MCF 10A (cell line): ENCODE results near the gene HOOK2. TPM values are rescaled to one million over a fixed set of nuclear protein-coding genes. Genes with fewer than 3 reads are reported as not detected.
A peak's percentile ranks its signal among the peaks of the same experiment; 100 is the strongest.

Source experiments
- BruUV-seq: library from RNA; stranded (reverse); fragments of 400-500 nt; replicated peaks from 2 replicates; lab custom pipeline; 2021; lab: Mats Ljungman, UMichigan
- CTCF ChIA-PET: fragments of 300-600 bp; sonication (Branson Sonifier 250); formaldehyde crosslinking; extraction: SDS; loops from one replicate; lab custom pipeline; 2021; ENCODE audit warnings: antibody characterized with exemption, inconsistent platforms; lab: Yijun Ruan, JAX
- POLR2A ChIA-PET: fragments of 300-600, 350-650 bp; sonication (Branson Sonifier 250); formaldehyde crosslinking; extraction: SDS; loops from one replicate; lab custom pipeline; 2020; ENCODE audit warnings: antibody characterized with exemption, inconsistent platforms; lab: Yijun Ruan, JAX
- DNase-seq: peaks from one replicate; pipeline ENCODE4 v3.0.0-alpha.2; 2018; ENCODE audit not compliant: unreplicated experiment
- H3K27ac Mint-ChIP-seq: one replicate; pipeline ENCODE4 v1.8.0; 2022; ENCODE audit warnings: mild to moderate bottlenecking, low read depth, mixed read lengths; ENCODE audit not compliant: unreplicated experiment
- H3K27me3 Mint-ChIP-seq: one replicate; pipeline ENCODE4 v1.8.0; 2022; ENCODE audit warnings: mixed read lengths; ENCODE audit not compliant: insufficient read depth, unreplicated experiment
- H3K36me3 Mint-ChIP-seq: one replicate; pipeline ENCODE4 v1.8.0; 2022; ENCODE audit warnings: mild to moderate bottlenecking, moderate library complexity, mixed read lengths; ENCODE audit not compliant: insufficient read depth, unreplicated experiment
- H3K4me1 Mint-ChIP-seq: one replicate; pipeline ENCODE4 v1.8.0; 2022; ENCODE audit warnings: mixed read lengths; ENCODE audit not compliant: insufficient read depth, unreplicated experiment
- H3K4me3 Mint-ChIP-seq: one replicate; pipeline ENCODE4 v1.8.0; 2022; ENCODE audit warnings: mild to moderate bottlenecking, moderate library complexity, mixed read lengths; ENCODE audit not compliant: unreplicated experiment
- H3K9me3 Mint-ChIP-seq: one replicate; pipeline ENCODE4 v1.8.0; 2022; ENCODE audit warnings: mixed read lengths; ENCODE audit not compliant: unreplicated experiment
- intact Hi-C: fragments of 100-400 bp; cut with micrococcal nuclease; formaldehyde crosslinking; loops from 2 replicates; pipeline ENCODE4 v1.14.1; 2022
- total RNA-seq: library from RNA; stranded (reverse); gene quantifications from 2 replicates; pipeline ENCODE4 v1.2.3, GENCODE V29; 2022
- TF ChIP-seq, protein P1 (sequence below): fragments of 200-600 bp; IDR thresholded peaks from one replicate; pipeline ENCODE4 v1.8.0; 2022; ENCODE audit warnings: antibody characterized with exemption, mild to moderate bottlenecking; ENCODE audit not compliant: unreplicated experiment

The HOOK2 gene
- total RNA-seq, 1 experiment from 2014 or later = 31.6 TPM

DNA sequence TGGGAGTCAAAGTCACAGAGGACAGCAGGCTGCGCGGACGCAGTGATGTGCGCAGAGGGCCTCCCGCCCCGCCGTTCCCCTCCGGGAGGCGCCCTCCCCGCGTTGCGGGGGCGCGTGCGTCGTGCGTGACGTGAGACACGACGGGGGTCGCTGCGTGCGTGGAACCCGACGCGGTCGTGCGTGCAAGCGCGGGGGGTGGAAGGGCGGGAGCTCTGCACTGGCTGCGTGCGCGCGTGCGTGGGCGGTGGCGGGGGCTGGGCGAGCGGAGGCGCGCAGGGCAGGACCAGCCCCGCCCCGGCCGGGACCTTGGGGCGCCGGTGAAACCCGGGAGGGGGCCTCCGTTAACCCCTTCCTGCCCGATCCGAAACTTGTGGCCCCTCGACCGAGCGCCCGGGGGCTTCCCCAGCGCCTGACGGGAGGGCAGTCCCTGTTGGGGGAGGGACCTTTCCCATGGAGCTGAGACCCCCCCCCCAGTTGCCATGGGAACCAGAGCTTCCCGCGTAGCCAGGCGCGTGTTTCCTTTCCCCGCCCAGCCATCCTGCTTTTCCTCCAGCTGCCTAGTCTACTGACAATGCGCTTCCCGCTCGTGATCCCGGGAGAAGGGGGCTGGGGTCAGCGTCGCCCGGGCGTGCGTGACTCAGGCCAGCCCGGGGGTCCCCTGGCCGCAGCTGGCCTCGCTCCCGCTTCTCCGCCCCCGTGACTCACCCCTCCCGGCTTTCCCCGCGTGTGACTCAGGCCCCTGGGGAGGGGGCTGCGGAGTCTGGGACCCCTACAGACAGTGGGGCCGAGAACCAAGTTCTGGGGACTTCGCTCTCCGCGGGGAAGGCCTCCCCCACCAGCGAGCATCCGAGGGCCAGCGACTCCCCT is 7.3 kb upstream of the HOOK2 start:
- Mint-ChIP-seq H3K27ac (no peak overlapping the region), H3K4me3 (peak overlapping the region; percentile 68), H3K36me3 (no peaks in the 10 kb centered on the region), H3K9me3 (no peaks in the 10 kb centered on the region), H3K4me1 (peaks cover 5% of the 10 kb centered on the region), H3K27me3 (no peaks in the 10 kb centered on the region)
- BruUV-seq = no TSS peak
- peak; percentile 72 for DNase-seq
- intact Hi-C loops = no loop called here
- TF ChIP-seq, protein P1, sequence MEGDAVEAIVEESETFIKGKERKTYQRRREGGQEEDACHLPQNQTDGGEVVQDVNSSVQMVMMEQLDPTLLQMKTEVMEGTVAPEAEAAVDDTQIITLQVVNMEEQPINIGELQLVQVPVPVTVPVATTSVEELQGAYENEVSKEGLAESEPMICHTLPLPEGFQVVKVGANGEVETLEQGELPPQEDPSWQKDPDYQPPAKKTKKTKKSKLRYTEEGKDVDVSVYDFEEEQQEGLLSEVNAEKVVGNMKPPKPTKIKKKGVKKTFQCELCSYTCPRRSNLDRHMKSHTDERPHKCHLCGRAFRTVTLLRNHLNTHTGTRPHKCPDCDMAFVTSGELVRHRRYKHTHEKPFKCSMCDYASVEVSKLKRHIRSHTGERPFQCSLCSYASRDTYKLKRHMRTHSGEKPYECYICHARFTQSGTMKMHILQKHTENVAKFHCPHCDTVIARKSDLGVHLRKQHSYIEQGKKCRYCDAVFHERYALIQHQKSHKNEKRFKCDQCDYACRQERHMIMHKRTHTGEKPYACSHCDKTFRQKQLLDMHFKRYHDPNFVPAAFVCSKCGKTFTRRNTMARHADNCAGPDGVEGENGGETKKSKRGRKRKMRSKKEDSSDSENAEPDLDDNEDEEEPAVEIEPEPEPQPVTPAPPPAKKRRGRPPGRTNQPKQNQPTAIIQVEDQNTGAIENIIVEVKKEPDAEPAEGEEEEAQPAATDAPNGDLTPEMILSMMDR = no peak
- ChIA-PET CTCF (interaction anchor here (0.6 to 2.0 kb wide), 6 partner anchors 10 to 104 kb away, joined by 3 to 8 read pairs (median 4); no protein-coding TSS in a partner anchor), POLR2A (interaction anchor here (0.5 to 2.7 kb wide), 13 partner anchors 11 to 370 kb away, joined by 3 to 91 read pairs (median 3); partner anchors contain the start of genes GCDH, GET3, JUNB and ZNF490)

DNA sequence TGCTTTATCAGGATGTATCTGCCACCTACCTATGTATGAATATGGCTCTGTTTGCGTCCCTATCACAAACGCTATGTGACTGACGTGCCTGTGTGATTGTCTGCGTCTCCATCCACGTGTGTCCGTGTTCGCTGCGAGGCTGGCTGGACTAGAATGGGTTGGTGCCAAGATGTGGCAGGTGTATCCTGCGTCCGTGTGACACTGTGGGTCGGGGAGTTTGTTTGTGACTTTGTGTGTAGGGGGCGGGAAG is 6.7 kb upstream of the HOOK2 start:
- TF ChIP-seq, protein P1 = no peak
- Mint-ChIP-seq H3K9me3 (no peaks in the 10 kb centered on the region), H3K4me3 (peak overlapping the region; percentile 68), H3K4me1 (peaks cover 5% of the 10 kb centered on the region), H3K27me3 (no peaks in the 10 kb centered on the region), H3K36me3 (no peaks in the 10 kb centered on the region), H3K27ac (no peak overlapping the region)
- intact Hi-C loops = no loop called here
- no TSS peak for BruUV-seq
- no peak for DNase-seq
- ChIA-PET POLR2A (interaction anchor here (0.6 to 2.7 kb wide), 7 partner anchors 12 to 196 kb away, joined by 3 to 91 read pairs (median 4); partner anchors contain the start of genes GCDH and JUNB), CTCF (interaction anchor here (0.6 to 2.0 kb wide), 3 partner anchors 14 to 65 kb away, joined by 4 to 8 read pairs (median 7); no protein-coding TSS in a partner anchor)

DNA sequence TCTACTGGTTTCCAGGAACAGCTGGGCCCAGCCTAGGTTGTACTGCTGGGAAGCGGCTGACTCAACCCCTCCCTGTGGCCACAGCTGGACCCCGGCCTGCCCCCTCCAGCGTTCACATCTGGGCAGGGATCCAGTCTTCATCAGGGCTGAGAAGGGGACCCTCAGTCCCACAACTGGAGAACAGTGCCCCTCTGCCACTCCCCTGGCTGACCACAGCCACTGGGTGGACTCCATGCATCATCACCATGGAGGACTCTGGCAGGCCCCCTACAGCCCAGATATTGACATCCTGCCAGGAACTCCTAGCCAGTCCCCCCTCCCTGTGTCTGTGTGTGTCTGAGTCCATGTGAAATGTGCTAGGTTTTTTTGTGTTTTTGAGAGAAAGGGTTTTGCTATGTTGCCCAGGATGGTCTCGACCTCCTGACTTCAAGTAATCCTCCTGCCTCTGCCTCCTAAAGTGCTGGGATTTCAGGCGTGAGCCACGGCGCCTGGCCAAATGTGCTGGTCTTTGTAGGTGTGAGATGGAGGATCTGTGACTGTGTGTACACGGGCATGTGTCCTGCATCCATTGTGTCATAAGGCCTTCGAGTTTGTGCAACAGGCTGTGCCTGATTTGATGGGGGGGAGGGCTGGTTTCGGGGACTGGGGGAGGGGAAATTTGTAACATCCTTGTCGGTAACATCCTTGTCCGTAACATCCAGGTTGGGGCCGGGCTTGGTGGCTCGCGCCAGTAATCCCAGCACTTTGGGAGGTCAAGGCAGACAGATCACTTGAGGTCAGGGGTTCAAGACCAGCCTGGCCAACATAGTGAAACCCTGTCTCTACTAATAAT is 4.0 kb upstream of the HOOK2 start:
- CTCF ChIA-PET = interaction anchor here (1.6 to 8.4 kb wide), 4 partner anchors 9 to 68 kb away, joined by 8 to 278 read pairs (median 31); partner anchors contain the start of gene JUNB
- BruUV-seq = no TSS peak
- TF ChIP-seq, protein P1 = no peak
- no peaks in the 10 kb centered on the region for H3K27me3 Mint-ChIP-seq
- peaks cover 7% of the 10 kb centered on the region for H3K36me3 Mint-ChIP-seq
- POLR2A ChIA-PET = interaction anchor here (1.3 to 10.1 kb wide), 6 partner anchors 8 to 83 kb away, joined by 3 to 410 read pairs (median 11); partner anchors contain the start of genes FBXW9 and JUNB
- intact Hi-C loops = loop anchor here (5.0 kb wide), 1 partner anchor 68 kb away; no protein-coding TSS in a partner anchor
- peaks cover 5% of the 10 kb centered on the region for H3K4me1 Mint-ChIP-seq
- peak overlapping the region; percentile 81 for H3K27ac Mint-ChIP-seq
- peak; percentile 51 for DNase-seq
- H3K4me3 Mint-ChIP-seq = peak overlapping the region; percentile 79
- no peaks in the 10 kb centered on the region for H3K9me3 Mint-ChIP-seq
